OCI-M2 (cell line): ENCODE measurements around the gene CLRN3.

Source experiments
- DNase-seq: peaks from one replicate; lab custom pipeline; 2025; ENCODE audit not compliant: unreplicated experiment; lab: John Stamatoyannopoulos, UW

The CLRN3 gene, protein sequence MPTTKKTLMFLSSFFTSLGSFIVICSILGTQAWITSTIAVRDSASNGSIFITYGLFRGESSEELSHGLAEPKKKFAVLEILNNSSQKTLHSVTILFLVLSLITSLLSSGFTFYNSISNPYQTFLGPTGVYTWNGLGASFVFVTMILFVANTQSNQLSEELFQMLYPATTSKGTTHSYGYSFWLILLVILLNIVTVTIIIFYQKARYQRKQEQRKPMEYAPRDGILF

GRCh38 chr10:127892743-127893142 is at the start of gene CLRN3:
Gene CLRN3, minus strand, starts transcription at chr10:127892941. Its CDS starts 157 bp downstream, at chr10:127892784.
- DNase-seq, result no peak

GRCh38 chr10:127940866-127941640 is 48.3 kb upstream of the CLRN3 start:
- DNase-seq, result no peak

DNA sequence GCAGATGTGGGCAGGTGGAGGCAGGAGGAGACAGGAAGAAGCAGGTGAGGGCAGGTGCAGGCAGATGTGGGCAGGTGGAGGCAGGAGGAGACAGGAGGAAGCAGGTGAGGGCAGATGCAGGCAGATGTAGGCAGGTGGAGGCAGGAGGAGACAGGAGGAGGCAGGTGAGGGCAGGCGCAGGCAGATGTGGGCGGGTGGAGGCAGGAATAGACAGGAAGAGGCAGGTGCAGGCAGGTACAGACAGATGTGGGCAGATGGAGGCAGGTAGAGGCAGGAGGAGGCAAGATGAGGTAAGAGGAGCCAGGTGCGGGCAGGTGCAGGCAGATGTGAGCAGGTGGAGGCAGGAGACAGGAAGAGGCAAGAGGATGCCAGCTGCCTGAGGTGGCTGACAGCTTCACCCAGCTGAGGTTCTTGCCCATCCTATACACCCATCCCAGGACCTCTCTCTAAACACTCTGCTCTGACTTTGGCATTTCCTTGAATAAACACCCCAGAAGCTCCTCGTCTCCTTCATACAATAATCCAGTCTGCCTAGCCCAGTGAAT is 47.1 kb upstream of the CLRN3 start:
- no peak for DNase-seq

DNA sequence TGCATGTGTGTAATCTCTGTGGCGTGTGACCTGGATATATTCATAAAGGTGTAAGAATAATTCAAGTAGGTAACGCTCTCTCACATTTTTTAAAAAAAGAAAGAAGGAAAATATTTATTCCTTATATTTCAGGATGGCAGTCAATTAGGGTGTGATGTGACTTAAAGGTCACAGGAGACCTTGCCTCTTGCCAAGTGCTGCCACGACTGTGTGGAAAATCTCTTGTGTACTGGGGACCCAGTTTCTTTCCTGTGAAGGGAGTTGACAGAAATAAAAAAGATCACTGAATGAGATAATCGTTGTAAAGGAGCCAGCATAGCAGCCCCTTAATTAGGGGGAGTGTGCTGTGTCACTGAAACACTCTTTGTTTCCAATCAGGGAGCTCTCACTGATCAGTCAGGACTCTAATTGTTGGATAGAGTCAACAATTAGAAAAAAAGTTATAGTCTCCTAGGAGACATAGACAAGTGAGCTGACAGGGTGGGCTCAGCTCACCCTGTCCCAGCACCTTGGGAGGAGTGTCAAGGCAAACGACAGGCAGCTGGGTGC is 45.2 kb upstream of the CLRN3 start:
- no peak for DNase-seq

DNA sequence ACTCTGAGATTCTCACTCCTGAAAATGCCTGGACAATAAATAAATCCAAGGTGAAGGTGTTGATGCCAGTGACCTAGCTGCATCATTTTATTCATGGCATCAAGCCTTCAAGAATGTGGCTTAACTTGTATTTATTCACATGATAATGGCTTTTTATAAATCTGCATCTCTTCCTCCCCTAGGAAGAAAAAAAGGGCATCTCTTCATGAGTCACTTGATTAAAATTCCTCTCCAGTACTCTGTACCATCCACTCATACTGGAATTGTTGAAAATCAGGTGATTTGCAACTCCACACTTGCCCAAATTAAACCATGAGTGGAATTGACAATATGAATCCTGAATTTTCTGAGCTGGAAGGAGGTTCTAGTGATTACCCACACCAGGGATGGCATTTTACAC is 44.3 kb upstream of the CLRN3 start:
- no peak for DNase-seq

DNA sequence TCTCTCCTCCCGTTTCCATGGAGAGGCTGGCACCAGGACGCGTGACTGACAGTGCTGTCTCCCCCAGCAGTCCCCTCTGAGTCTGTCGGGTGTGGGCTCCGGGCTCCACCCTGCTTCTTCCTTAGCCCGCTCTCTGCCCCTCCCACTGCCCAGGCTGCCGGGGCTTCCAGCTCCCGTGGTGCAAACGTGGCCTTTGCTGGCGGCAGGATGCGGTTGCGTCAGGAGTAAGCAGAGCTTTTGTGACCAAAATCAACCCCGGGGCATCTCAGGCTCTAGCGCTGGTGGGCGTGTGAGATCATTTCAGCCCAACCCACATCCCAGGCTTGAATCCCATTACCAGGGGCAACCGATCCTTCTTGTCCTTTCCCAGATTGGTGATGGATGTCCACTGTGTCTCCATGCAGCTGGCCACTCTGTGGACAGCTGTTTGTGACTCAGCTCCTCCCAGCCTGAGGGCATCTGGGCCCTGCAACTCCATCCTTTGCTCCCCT is 42.4 kb upstream of the CLRN3 start:
- no peak for DNase-seq

GRCh38 chr10:127934383-127934782 is 41.6 kb upstream of the CLRN3 start:
- no peak for DNase-seq

- DNase-seq, result no peak
Observed at GRCh38 chr10:127933271-127933670, 40.5 kb upstream of the CLRN3 start.

GRCh38 chr10:127932521-127933270 is 40.0 kb upstream of the CLRN3 start:
- no peak for DNase-seq

- DNase-seq, result no peak
Observed at GRCh38 chr10:127928021-127928806, 35.5 kb upstream of the CLRN3 start.

DNA sequence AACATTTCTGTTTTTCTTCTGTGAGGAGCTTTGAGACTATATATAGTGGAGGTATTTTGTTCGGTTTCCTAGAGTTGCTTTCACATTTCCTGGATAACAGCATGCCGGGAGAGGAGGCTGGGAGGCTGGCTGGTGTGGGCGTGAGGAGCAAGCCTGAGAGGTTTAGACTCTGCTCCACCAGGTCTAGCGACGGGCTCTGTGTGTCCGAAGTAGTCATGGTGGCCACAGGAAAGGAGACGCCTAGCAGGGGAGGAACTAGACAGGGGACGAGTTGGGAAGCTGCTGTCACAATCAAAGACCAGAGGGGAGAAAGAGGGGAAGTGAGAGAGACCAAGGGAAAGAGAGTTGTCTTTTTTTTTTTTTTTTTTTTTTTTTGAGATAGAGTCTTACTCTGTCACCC is 33.7 kb upstream of the CLRN3 start:
- no peak for DNase-seq

DNA sequence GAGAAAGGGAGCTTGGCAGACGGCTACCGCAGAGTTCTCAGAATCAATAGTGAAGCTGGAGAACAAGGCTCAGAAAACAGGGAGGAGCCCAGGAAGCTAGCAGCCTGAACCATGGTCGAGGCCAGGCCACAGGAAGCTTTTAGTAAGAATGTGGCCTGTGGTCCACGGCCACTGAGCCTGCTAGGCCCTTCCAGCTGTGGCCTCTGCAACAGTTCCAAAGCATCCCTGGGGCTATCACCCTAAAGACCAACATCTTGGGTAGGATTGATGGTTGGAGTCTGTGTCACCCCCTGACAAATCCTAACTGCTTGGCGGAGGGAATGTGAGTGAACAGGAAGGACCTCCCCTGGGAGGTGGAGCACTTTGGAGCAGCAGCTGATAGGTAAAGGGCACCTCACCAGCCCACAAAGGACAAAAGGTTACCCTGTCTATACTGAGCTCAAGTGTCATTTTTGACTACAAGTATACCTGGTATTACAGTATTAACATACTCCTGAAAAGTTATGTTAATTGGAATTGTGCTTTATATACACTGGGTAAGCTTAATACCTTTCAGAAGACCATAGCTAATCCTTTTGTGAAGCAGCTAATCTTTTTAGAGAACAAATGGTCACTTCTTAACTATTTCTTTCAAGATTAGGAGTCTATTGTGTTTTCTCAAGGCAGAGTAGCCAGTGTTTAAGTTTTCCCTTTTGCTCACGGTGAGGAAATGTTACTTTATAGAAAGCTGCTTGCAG is 32.9 kb upstream of the CLRN3 start:
- no peak for DNase-seq

- DNase-seq, result no peak
Observed at GRCh38 chr10:127923646-127924045, 30.9 kb upstream of the CLRN3 start.

DNA sequence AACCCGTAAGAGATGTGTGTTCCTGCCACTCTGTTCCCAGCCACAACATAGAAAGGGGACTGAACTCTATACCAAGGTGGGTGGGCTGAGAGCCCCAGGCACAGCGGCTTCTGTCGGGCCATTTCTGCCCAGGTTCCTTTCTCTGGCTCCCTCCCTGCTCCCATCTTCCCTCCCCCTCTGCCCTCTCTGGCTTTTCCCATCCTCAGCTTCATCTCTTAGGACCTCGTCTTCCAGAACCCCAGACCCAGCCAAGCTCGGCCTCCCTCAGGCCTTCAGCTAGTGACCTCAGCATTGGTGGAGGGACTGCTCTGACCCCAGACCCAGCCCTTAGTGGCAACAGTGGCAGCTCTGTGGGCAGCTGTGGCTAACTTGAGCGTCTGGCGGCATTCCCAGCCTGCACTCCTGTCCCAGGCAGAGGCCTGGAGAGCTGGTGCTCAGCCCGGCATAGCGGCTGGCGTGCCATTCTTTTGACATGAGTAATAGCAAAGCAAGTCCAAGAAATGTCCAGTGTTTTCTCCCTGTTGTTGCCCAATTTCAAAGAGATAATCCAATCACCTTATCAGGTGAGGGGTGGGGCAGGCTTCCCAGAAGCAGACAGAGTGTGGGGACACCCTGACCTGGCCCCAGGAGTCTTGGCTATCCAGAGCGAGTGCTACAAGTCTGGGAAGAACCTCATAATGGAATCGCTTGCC is 30.1 kb upstream of the CLRN3 start:
- DNase-seq, result no peak

DNA sequence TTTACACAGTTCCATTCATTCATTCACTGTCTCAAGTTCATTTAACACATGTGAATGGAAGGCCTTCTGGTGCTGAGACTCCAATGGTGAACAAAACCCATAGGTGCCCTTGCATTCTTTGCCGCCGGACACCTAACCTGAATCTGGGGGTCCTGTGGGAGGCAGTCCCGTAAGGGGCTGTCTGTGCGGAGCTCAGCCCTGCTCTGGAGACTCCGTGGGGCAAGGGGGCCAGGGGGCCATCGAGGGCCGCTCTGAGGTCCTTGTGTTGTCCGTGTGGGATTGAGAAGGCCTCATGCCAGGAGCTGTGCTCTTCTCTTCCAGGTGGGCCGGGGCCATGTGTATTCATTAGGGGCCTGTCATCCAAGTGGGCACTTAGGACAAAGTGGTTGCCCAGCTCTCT is 29.5 kb upstream of the CLRN3 start:
- no peak for DNase-seq

DNA sequence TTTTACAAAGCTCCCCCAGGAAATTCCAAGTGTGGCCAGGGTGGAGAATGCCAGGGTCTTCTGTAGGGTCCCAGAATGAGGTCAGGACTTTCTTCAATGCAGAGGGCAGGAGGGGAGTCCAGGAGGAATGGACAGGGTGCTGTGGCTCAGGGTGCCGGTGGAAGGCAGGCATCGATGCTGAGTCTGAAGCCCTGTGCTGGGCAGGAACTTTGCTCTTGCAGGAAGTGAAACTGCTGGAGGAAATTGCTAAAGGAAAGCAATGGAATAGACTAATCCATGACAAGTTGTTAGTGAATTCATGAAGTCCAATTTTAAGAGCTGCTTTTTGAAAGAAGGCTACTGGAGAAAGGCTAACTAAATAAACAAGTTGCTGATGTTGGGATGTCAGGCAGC is 29.0 kb upstream of the CLRN3 start:
- DNase-seq, result no peak

GRCh38 chr10:127921075-127921752 is 28.5 kb upstream of the CLRN3 start:
- DNase-seq, result no peak

DNA sequence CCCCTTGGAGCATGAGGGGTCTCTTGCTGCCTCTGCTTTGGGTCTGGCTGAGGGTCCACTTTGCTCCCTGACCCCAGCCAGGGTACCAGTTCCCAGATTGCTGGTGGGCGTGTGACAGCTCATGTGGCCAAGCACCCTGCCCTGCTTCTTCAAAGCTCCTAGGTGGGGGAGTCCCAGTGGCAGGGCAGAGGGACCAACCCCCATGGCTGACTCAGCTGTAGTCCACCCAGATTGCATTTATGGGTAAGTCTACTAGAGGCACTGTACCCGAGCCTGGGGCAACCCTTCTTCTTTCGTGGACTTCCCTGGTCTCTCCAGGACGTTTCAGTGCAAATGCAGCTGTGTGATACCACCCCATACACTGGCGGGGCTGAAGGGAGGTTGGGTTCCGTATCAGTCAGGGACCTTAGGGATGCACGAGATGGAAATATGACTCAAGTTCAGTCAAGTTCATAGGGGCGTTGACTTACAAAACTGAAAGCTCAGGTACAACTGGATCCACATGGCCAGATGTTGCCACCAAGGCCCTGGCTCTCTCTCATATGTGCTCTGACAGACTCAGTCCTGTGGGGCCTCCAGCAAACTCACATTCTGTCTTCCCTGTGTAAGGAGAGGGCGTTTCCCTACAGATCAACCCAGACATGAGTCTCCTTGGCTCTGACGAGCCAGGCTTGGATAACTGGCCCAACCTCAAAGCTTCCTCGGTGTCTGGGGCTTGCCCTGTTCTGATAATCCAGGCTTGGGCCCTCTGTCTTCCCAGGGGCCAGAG is 27.7 kb upstream of the CLRN3 start:
- DNase-seq, result no peak
